ENCODE data around the gene PAOX.

DNA sequence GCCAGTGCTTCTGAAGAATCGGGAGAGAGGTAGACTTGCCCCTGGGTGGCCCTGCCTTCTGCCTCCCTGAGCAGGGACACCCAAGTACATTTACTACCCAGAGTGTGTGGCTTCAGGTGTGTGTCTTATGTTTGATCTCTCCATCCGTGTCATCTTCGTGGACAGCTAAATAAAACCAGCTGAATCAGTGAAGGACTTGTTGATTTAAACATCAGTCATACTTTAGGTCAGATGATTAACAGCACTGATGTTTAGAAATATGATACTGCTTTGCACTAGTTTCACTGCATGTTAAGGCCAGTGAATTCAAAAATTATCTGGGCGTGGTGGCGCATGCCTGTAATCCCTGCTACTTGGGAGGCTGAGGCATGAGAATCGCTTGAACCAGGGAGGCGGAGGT is 18.9 kb downstream of the PAOX start:
- TF ChIP-seq, protein P1, sequence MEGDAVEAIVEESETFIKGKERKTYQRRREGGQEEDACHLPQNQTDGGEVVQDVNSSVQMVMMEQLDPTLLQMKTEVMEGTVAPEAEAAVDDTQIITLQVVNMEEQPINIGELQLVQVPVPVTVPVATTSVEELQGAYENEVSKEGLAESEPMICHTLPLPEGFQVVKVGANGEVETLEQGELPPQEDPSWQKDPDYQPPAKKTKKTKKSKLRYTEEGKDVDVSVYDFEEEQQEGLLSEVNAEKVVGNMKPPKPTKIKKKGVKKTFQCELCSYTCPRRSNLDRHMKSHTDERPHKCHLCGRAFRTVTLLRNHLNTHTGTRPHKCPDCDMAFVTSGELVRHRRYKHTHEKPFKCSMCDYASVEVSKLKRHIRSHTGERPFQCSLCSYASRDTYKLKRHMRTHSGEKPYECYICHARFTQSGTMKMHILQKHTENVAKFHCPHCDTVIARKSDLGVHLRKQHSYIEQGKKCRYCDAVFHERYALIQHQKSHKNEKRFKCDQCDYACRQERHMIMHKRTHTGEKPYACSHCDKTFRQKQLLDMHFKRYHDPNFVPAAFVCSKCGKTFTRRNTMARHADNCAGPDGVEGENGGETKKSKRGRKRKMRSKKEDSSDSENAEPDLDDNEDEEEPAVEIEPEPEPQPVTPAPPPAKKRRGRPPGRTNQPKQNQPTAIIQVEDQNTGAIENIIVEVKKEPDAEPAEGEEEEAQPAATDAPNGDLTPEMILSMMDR (IDR thresholded peaks at IDR 0.05; ENCODE audit: insufficient read depth, low read length, poor library complexity, severe bottlenecking) = no peak
- no peak for TF ChIP-seq EZH2phosphoT487 (conservative IDR thresholded peaks at IDR 0.05; ENCODE audit: low read length)
